ENCODE results near the gene MEGF11.

GRCh38 chr15:66098022-66098363 lies 155.6 kb downstream of the MEGF11 start:
- TF ChIP-seq ZNF776 (tag by site-specific recombination; IDR thresholded peaks at IDR 0.05; ENCODE audit: borderline replicate concordance) (no peak), CTCF (tag by site-specific recombination; IDR thresholded peaks at IDR 0.05) (no peak), ZFP3 (tag by site-specific recombination; IDR thresholded peaks at IDR 0.05; ENCODE audit: low read depth) (no peak), REPIN1 (tag by site-specific recombination; IDR thresholded peaks at IDR 0.05; ENCODE audit: low read depth) (no peak), ZBTB44 (tag by site-specific recombination; IDR thresholded peaks at IDR 0.05) (no peak), BCL11A (tag by site-specific recombination; IDR thresholded peaks at IDR 0.05; ENCODE audit: low read depth) (no peak), ZBTB8A (tag by site-specific recombination; IDR thresholded peaks at IDR 0.05) (no peak), ZNF747 (tag by site-specific recombination; IDR thresholded peaks at IDR 0.05) (no peak), KLF9 (tag by site-specific recombination; IDR thresholded peaks at IDR 0.05; ENCODE audit: low read depth) (no peak), ZNF664 (tag by site-specific recombination; IDR thresholded peaks at IDR 0.05) (no peak), TRIM28 (IDR thresholded peaks at IDR 0.05; ENCODE audit: borderline replicate concordance, low read length) (no peak), EGR2 (tag by site-specific recombination; IDR thresholded peaks at IDR 0.05; ENCODE audit: low read depth) (no peak)
- TF ChIP-seq, protein P1, sequence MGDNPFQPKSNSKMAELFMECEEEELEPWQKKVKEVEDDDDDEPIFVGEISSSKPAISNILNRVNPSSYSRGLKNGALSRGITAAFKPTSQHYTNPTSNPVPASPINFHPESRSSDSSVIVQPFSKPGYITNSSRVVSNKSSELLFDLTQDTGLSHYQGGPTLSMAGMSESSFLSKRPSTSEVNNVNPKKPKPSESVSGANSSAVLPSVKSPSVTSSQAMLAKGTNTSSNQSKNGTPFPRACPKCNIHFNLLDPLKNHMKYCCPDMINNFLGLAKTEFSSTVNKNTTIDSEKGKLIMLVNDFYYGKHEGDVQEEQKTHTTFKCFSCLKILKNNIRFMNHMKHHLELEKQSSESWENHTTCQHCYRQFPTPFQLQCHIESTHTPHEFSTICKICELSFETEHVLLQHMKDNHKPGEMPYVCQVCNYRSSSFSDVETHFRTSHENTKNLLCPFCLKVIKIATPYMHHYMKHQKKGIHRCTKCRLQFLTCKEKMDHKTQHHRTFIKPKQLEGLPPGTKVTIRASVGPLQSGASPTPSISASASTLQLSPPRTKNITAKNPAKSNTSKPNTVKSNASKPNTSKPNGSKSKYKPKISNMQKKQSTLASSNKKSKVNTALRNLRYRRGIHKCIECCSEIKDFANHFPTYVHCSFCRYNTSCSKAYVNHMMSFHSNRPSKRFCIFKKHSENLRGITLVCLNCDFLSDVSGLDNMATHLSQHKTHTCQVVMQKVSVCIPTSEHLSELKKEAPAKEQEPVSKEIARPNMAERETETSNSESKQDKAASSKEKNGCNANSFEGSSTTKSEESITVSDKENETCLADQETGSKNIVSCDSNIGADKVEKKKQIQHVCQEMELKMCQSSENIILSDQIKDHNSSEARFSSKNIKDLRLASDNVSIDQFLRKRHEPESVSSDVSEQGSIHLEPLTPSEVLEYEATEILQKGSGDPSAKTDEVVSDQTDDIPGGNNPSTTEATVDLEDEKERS (tag by site-specific recombination; IDR thresholded peaks at IDR 0.05) = no peak
